Panc1 (cell line): Measurements from ENCODE around the gene EIF4EBP3. TPM values are rescaled to one million over a fixed set of nuclear protein-coding genes. Genes with fewer than 3 reads are reported as not detected.
A peak's percentile ranks its signal among the peaks of the same experiment; 100 is the strongest.
"Not testable (repeated sequence)": the region's sequence is repeated elsewhere in the genome, so short reads cannot be mapped to it uniquely, and the experiment has no call there.

Source experiments
- ATAC-seq: fragments of 200-7000 bp; cut with Tn5 transposase; 2 replicates; pipeline ENCODE4 v1.9.1; 2020; ENCODE audit warnings: mild to moderate bottlenecking, moderate library complexity
- BruUV-seq: library from RNA; stranded (reverse); fragments of 400-500 nt; replicated peaks from 2 replicates; lab custom pipeline; 2021; lab: Mats Ljungman, UMichigan
- CTCF ChIA-PET: fragments of 300-600 bp; sonication (Branson Sonifier 250); formaldehyde crosslinking; loops from one replicate; lab custom pipeline; 2022; ENCODE audit warnings: antibody characterized with exemption; lab: Charles Lee
- POLR2A ChIA-PET: fragments of 300-600 bp; sonication (Branson Sonifier 250); formaldehyde crosslinking; loops from one replicate; lab custom pipeline; 2022; ENCODE audit warnings: antibody characterized with exemption; lab: Charles Lee
- DNase-seq: peaks from one replicate; pipeline ENCODE4 v3.0.0-alpha.2; 2010; ENCODE audit warnings: low read depth, low spot score
- H3K27ac ChIP-seq: 2 replicates; pipeline ENCODE4 v1.5.1; 2011; ENCODE audit warnings: mild to moderate bottlenecking, low read length, inconsistent platforms
- H3K27me3 ChIP-seq: fragments of 200-500 bp; sonication (Bioruptor generic); 2 replicates; pipeline ENCODE4 v1.6.0; 2014; ENCODE audit warnings: low read length, inconsistent platforms; ENCODE audit not compliant: control insufficient read depth, insufficient read depth
- H3K36me3 ChIP-seq: fragments of 200-500 bp; sonication (Bioruptor generic); 2 replicates; pipeline ENCODE4 v1.5.1; 2014; ENCODE audit warnings: inconsistent platforms, mild to moderate bottlenecking, low read length, moderate library complexity; ENCODE audit not compliant: control insufficient read depth, insufficient read depth
- H3K4me1 ChIP-seq: 2 replicates; pipeline ENCODE4 v1.5.1; 2011; ENCODE audit warnings: inconsistent platforms, mild to moderate bottlenecking, low read length, moderate library complexity; ENCODE audit not compliant: control insufficient read depth, insufficient read depth
- H3K4me3 ChIP-seq, 2 experiments: 2 replicates each; pipeline ENCODE4 v1.5.1; 2011 to 2012; ENCODE audit warnings: low read depth in 2 of 2, low read length in 2 of 2, mild to moderate bottlenecking in 2 of 2, inconsistent platforms in 1 of 2, moderate library complexity in 1 of 2
- H3K9me3 ChIP-seq: fragments of 200-500 bp; sonication (Bioruptor generic); 2 replicates; pipeline ENCODE4 v1.5.1; 2014; ENCODE audit warnings: low read depth, mild to moderate bottlenecking, inconsistent platforms, low read length, moderate library complexity; ENCODE audit not compliant: control insufficient read depth, insufficient read depth
- POLR2AphosphoS5 ChIP-seq: IDR thresholded peaks from 2 replicates; pipeline ENCODE4 v1.6.1; 2012; ENCODE audit warnings: mild to moderate bottlenecking, low read depth, low read length, moderate library complexity
- SIN3A ChIP-seq: IDR thresholded peaks from 2 replicates; pipeline ENCODE4 v1.6.1; 2012; ENCODE audit warnings: low read depth, mild to moderate bottlenecking, low read length, moderate library complexity, borderline replicate concordance; ENCODE audit not compliant: insufficient read depth
- TCF7L2 ChIP-seq: IDR thresholded peaks from 2 replicates; pipeline ENCODE4 v1.6.1; 2011; ENCODE audit warnings: mild to moderate bottlenecking, low read depth, low read length, inconsistent platforms
- in situ Hi-C: cut with HindIII; loops from 2 replicates; pipeline ENCODE4 v1.10.0; 2016; ENCODE audit warnings: low sequenced_read_pairs, low pct_unique_long_range_greater_than_20kb
- intact Hi-C: fragments of 100-400 bp; cut with micrococcal nuclease; formaldehyde crosslinking; loops from one replicate; pipeline ENCODE4 v1.10.0; 2022; ENCODE audit not compliant: unreplicated experiment
- total RNA-seq: library from RNA; stranded (reverse); gene quantifications from one replicate; pipeline ENCODE4 v1.2.1, GENCODE V29; 2021; ENCODE audit not compliant: unreplicated experiment
- TF ChIP-seq, protein P1 (sequence below), 2 experiments: IDR thresholded peaks; 2 replicates each; pipeline ENCODE4 v1.6.1; 2011 to 2012; ENCODE audit warnings: low read depth in 2 of 2, control low read depth in 1 of 2, low read length in 1 of 2, mild to moderate bottlenecking in 1 of 2, moderate library complexity in 1 of 2; ENCODE audit not compliant: insufficient read depth in 1 of 2
- TF ChIP-seq, protein P2 (sequence below): fragments of 450-650 bp; IDR thresholded peaks from 2 replicates; pipeline ENCODE4 v1.5.1; 2017; ENCODE audit warnings: mild to moderate bottlenecking

EIF4EBP3 gene
- total RNA-seq, 1 experiment from 2014 or later: 8.6 TPM

DNA sequence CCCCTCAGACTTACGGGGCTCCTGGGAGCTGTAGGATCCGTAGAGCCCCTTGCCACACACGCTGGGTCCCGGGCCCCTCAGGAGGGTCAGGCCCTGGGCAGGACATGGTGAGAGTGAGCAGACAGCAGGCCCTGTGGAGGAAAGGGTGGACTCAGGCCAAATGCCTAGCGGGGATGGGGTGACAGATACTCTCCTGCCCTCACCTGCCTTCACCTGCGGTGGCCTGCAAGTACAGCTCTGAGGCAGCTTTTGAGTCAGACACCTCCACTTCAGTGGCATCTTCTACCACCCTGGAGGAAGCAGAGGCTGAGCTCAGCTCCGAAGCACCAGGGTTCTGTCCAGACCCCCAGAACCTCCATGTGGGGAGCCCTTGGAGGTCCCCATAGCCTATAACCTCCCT lies 43.4 kb downstream of the EIF4EBP3 start:
- BruUV-seq: no TSS peak
- ATAC-seq: no peak
- POLR2A ChIA-PET: no interaction called here

DNA sequence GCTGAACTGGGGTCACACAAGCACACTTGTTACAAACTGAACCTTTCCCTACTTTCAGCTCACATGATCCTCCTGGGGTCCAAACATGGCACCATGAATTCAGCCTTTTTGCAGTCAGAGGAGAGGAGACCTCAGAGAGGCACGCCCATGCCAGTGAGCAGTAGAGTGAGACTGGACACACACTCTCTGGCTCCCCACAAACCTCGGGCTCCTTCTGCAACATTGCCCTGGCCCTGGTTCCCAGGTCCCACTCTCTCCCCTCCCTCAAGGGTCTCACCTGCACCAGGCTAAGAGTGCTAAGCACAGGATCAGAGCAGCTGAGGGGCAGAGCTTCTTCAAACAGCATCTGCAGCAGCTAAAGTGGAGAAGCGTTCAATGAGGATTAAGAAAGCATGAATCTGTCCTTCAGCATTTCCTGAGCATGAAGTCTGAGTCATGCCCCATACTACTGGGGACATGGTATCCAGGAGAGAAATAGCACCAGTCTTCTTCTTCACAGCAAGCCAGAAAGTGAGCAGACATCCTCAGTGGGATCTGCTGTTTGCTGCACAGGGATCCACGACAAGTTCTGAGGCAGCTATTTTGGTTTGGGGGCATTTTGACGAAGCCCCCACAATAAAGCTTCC lies 44.4 kb downstream of the EIF4EBP3 start:
- H3K36me3 ChIP-seq: no peaks in the 10 kb centered on the region
- no peaks in the 10 kb centered on the region for H3K27me3 ChIP-seq
- TF ChIP-seq POLR2AphosphoS5 (no peak), SIN3A (no peak), TCF7L2 (no peak)
- TF ChIP-seq, protein P1, sequence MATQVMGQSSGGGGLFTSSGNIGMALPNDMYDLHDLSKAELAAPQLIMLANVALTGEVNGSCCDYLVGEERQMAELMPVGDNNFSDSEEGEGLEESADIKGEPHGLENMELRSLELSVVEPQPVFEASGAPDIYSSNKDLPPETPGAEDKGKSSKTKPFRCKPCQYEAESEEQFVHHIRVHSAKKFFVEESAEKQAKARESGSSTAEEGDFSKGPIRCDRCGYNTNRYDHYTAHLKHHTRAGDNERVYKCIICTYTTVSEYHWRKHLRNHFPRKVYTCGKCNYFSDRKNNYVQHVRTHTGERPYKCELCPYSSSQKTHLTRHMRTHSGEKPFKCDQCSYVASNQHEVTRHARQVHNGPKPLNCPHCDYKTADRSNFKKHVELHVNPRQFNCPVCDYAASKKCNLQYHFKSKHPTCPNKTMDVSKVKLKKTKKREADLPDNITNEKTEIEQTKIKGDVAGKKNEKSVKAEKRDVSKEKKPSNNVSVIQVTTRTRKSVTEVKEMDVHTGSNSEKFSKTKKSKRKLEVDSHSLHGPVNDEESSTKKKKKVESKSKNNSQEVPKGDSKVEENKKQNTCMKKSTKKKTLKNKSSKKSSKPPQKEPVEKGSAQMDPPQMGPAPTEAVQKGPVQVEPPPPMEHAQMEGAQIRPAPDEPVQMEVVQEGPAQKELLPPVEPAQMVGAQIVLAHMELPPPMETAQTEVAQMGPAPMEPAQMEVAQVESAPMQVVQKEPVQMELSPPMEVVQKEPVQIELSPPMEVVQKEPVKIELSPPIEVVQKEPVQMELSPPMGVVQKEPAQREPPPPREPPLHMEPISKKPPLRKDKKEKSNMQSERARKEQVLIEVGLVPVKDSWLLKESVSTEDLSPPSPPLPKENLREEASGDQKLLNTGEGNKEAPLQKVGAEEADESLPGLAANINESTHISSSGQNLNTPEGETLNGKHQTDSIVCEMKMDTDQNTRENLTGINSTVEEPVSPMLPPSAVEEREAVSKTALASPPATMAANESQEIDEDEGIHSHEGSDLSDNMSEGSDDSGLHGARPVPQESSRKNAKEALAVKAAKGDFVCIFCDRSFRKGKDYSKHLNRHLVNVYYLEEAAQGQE (IDR thresholded peaks at IDR 0.05; ENCODE audit: insufficient read depth in 1 of 2, low read depth in 2 of 2, low read length in 1 of 2): no peak
- TF ChIP-seq, protein P2, sequence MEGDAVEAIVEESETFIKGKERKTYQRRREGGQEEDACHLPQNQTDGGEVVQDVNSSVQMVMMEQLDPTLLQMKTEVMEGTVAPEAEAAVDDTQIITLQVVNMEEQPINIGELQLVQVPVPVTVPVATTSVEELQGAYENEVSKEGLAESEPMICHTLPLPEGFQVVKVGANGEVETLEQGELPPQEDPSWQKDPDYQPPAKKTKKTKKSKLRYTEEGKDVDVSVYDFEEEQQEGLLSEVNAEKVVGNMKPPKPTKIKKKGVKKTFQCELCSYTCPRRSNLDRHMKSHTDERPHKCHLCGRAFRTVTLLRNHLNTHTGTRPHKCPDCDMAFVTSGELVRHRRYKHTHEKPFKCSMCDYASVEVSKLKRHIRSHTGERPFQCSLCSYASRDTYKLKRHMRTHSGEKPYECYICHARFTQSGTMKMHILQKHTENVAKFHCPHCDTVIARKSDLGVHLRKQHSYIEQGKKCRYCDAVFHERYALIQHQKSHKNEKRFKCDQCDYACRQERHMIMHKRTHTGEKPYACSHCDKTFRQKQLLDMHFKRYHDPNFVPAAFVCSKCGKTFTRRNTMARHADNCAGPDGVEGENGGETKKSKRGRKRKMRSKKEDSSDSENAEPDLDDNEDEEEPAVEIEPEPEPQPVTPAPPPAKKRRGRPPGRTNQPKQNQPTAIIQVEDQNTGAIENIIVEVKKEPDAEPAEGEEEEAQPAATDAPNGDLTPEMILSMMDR: no peak
- POLR2A ChIA-PET: no interaction called here
- ATAC-seq: peak; percentile 68
- intact Hi-C loops: no loop called here
- H3K4me3 ChIP-seq: no peak overlapping the region
- no peak for DNase-seq
- no peaks in the 10 kb centered on the region for H3K4me1 ChIP-seq
- no peaks in the 10 kb centered on the region for H3K9me3 ChIP-seq
- no TSS peak for BruUV-seq
- CTCF ChIA-PET: interaction anchor here (0.5 kb wide), 1 partner anchor 233 kb away, joined by 8 read pairs; no protein-coding TSS in a partner anchor
- no peak overlapping the region for H3K27ac ChIP-seq
- in situ Hi-C loops: no loop called here

More for the DNA sequence above, 43.4 kb downstream of the EIF4EBP3 start:
- no peaks in the 10 kb centered on the region for H3K4me1 ChIP-seq
- H3K27me3 ChIP-seq: no peaks in the 10 kb centered on the region
- no peak for DNase-seq
- intact Hi-C loops: no loop called here
- H3K27ac ChIP-seq: no peak overlapping the region
- CTCF ChIA-PET: no interaction called here
- no peaks in the 10 kb centered on the region for H3K9me3 ChIP-seq
- in situ Hi-C loops: no loop called here
- H3K4me3 ChIP-seq: no peak overlapping the region
- no peaks in the 10 kb centered on the region for H3K36me3 ChIP-seq
- no peak for TF ChIP-seq TCF7L2
- TF ChIP-seq POLR2AphosphoS5: no peak
- TF ChIP-seq, protein P2: no peak
- TF ChIP-seq SIN3A: no peak
- TF ChIP-seq, protein P1 (IDR thresholded peaks at IDR 0.05; ENCODE audit: insufficient read depth in 1 of 2, low read depth in 2 of 2, low read length in 1 of 2): no peak

DNA sequence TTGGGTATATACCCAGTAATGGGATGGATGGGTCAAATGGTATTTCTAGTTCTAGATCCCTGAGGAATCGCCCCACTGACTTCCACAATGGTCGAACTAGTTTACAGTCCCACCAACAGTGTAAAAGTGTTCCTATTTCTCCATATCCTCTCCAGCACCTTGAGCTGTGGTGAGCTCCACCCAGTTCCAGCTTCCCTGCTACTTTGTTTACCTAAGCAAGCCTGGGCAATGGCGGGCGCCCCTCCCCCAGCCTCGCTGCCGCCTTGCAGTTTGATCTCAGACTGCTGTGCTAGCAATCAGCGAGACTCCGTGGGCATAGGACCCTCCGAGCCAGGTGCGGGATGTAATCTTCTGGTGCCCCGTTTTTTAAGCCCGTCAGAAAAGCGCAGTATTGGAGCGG lies 45.6 kb downstream of the EIF4EBP3 start:
- in situ Hi-C loops, H3K4me1 ChIP-seq, BruUV-seq, DNase-seq, H3K36me3 ChIP-seq, intact Hi-C loops, POLR2A ChIA-PET, ATAC-seq, H3K9me3 ChIP-seq, CTCF ChIA-PET, H3K27me3 ChIP-seq: not testable (repeated sequence)
- H3K27ac ChIP-seq: peak overlapping the region; percentile 20; the same call in 1 of the 2 replicates
- H3K4me3 ChIP-seq: peak overlapping the region; percentile 20 to 45; a peak in 3 of 4 replicates
